ENCODE data around the gene TBRG4.
"Not testable (repeated sequence)": the region's sequence is repeated elsewhere in the genome, so short reads cannot be mapped to it uniquely, and the experiment has no call there.

Gene TBRG4

GRCh38 chr7:45114257-45114656 lies 2.8 kb upstream of the TBRG4 start:
- DNase-seq, result not testable (repeated sequence)

GRCh38 chr7:45112648-45113047 lies 1.2 kb upstream of the TBRG4 start:
- DNase-seq, result no peak

- no peak for DNase-seq
Measured at GRCh38 chr7:45108863-45109262, 2.6 kb downstream of the TBRG4 start.

- DNase-seq, result no peak
Measured at GRCh38 chr7:45107356-45107755, 4.1 kb downstream of the TBRG4 start.

GRCh38 chr7:45106820-45107219 lies 4.7 kb downstream of the TBRG4 start:
- DNase-seq, result no peak

- DNase-seq, result no peak
Measured at GRCh38 chr7:45105588-45106188, 5.8 kb downstream of the TBRG4 start.

GRCh38 chr7:45104844-45105587 lies 6.5 kb downstream of the TBRG4 start:
- DNase-seq, result no peak

- DNase-seq, result no peak
Measured at GRCh38 chr7:45103958-45104843, 7.3 kb downstream of the TBRG4 start.

- DNase-seq, result no peak
Measured at GRCh38 chr7:45102785-45103712, 8.4 kb downstream of the TBRG4 start.

GRCh38 chr7:45101748-45102147 lies 9.7 kb downstream of the TBRG4 start:
- DNase-seq, result no peak

GRCh38 chr7:45100761-45101480 lies 10.6 kb downstream of the TBRG4 start:
- DNase-seq, result no peak

- no peak for DNase-seq
Measured at GRCh38 chr7:45099891-45100760, 11.4 kb downstream of the TBRG4 start.

GRCh38 chr7:45098983-45099839 lies 12.3 kb downstream of the TBRG4 start:
- DNase-seq, result no peak

GRCh38 chr7:45092931-45093235 lies 18.6 kb downstream of the TBRG4 start:
- DNase-seq, result no peak

- DNase-seq, result peak; percentile 24
Measured at GRCh38 chr7:45092100-45092930, 19.2 kb downstream of the TBRG4 start.

- DNase-seq, result peak; percentile 2
Measured at GRCh38 chr7:45089341-45089891, 22.1 kb downstream of the TBRG4 start.

- DNase-seq, result peak; percentile 1
Measured at GRCh38 chr7:45088821-45089340, 22.6 kb downstream of the TBRG4 start, which contains the start of gene NACAD. Gene NACAD (minus strand): TSS chr7:45088969. CDS start chr7:45088894, 75 bp downstream.

GRCh38 chr7:45088146-45088701 lies 23.3 kb downstream of the TBRG4 start:
- DNase-seq, result no peak

All from amniotic stem cell (primary cell).